WTC11 (cell line): Measurements from ENCODE around the gene C11orf71.

Experiments used
- ATF3 ChIP-seq: sonication (generic); formaldehyde crosslinking; conservative IDR thresholded peaks from 2 replicates; pipeline ENCODE4 v1.8.1; 2022; ENCODE audit warnings: mild to moderate bottlenecking, missing genetic modification reagents
- CREB1 ChIP-seq: sonication (generic); formaldehyde crosslinking; IDR thresholded peaks from 2 replicates; pipeline ENCODE4 v1.8.0; 2023; ENCODE audit warnings: mild to moderate bottlenecking, missing genetic modification reagents
- CREM ChIP-seq: sonication (generic); formaldehyde crosslinking; IDR thresholded peaks from 2 replicates; pipeline ENCODE4 v1.8.1; 2022; ENCODE audit warnings: mild to moderate bottlenecking, missing genetic modification reagents, moderate library complexity
- ETV6 ChIP-seq: sonication (generic); formaldehyde crosslinking; IDR thresholded peaks from 2 replicates; pipeline ENCODE4 v1.8.1; 2022; ENCODE audit warnings: mild to moderate bottlenecking, missing genetic modification reagents
- IRF2 ChIP-seq: sonication (generic); formaldehyde crosslinking; IDR thresholded peaks from 2 replicates; pipeline ENCODE4 v1.8.0; 2022; ENCODE audit warnings: low read depth, missing genetic modification reagents, borderline replicate concordance
- MXD4 ChIP-seq: fragments of 250-450 bp; sonication (Bioruptor Pico); IDR thresholded peaks from 2 replicates; pipeline ENCODE4 v1.8.0; 2021; ENCODE audit warnings: mild to moderate bottlenecking, moderate library complexity, borderline replicate concordance
- NR2C2 ChIP-seq: sonication (generic); formaldehyde crosslinking; IDR thresholded peaks from 2 replicates; pipeline ENCODE4 v1.8.0; 2022; ENCODE audit warnings: mild to moderate bottlenecking, missing genetic modification reagents
- SMAD4 ChIP-seq: sonication (generic); formaldehyde crosslinking; IDR thresholded peaks from 2 replicates; pipeline ENCODE4 v1.8.0; 2022; ENCODE audit warnings: mild to moderate bottlenecking, missing genetic modification reagents
- TEAD4 ChIP-seq: sonication (generic); formaldehyde crosslinking; IDR thresholded peaks from 2 replicates; pipeline ENCODE4 v1.8.0; 2022; ENCODE audit warnings: mild to moderate bottlenecking, missing genetic modification reagents
- ZNF416 ChIP-seq: fragments of 250-450 bp; sonication (Bioruptor Pico); IDR thresholded peaks from 2 replicates; pipeline ENCODE4 v1.9.0; 2021; ENCODE audit warnings: mild to moderate bottlenecking, inconsistent platforms
- TF ChIP-seq, protein P1 (sequence below): fragments of 200-600 bp; IDR thresholded peaks from 2 replicates; pipeline ENCODE4 v1.8.0; 2022; ENCODE audit warnings: antibody characterized with exemption
- TF ChIP-seq, protein P2 (sequence below): sonication (generic); formaldehyde crosslinking; IDR thresholded peaks from 2 replicates; pipeline ENCODE4 v1.8.1; 2022; ENCODE audit warnings: low read depth, mild to moderate bottlenecking, moderate library complexity, missing genetic modification reagents, borderline replicate concordance
- TF ChIP-seq, protein P3 (sequence below): sonication (generic); formaldehyde crosslinking; conservative IDR thresholded peaks from 2 replicates; pipeline ENCODE4 v1.8.1; 2023; ENCODE audit warnings: mild to moderate bottlenecking, low read depth, missing genetic modification reagents, moderate library complexity
- TF ChIP-seq, protein P4 (sequence below): sonication (generic); formaldehyde crosslinking; IDR thresholded peaks from 2 replicates; pipeline ENCODE4 v1.8.1; 2022; ENCODE audit warnings: mild to moderate bottlenecking, moderate library complexity, missing genetic modification reagents

DNA sequence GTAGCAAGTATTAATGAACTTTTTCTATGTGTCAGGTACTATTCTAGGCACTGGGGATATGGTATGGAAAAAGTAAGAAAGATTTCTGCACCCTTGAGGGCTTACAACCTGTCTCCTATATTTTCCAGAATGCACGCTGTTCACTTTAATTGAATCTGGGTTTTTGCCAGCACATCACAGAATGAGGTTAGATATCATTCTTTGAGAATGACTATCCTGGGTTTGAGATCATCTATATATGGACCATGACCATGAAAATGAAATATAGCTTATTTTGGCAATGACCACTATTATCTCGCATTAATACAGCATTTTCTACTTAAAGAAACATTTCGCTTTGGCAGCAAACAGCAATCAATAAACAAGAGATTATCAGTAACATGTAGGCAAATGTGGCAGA, 46.9 kb downstream of the C11orf71 start:
- TF ChIP-seq, protein P1, sequence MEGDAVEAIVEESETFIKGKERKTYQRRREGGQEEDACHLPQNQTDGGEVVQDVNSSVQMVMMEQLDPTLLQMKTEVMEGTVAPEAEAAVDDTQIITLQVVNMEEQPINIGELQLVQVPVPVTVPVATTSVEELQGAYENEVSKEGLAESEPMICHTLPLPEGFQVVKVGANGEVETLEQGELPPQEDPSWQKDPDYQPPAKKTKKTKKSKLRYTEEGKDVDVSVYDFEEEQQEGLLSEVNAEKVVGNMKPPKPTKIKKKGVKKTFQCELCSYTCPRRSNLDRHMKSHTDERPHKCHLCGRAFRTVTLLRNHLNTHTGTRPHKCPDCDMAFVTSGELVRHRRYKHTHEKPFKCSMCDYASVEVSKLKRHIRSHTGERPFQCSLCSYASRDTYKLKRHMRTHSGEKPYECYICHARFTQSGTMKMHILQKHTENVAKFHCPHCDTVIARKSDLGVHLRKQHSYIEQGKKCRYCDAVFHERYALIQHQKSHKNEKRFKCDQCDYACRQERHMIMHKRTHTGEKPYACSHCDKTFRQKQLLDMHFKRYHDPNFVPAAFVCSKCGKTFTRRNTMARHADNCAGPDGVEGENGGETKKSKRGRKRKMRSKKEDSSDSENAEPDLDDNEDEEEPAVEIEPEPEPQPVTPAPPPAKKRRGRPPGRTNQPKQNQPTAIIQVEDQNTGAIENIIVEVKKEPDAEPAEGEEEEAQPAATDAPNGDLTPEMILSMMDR, result no peak
- no peak for TF ChIP-seq ZNF416 (CRISPR knock-in tag)
- TF ChIP-seq CREB1 (CRISPR knock-in tag), result no peak
- TF ChIP-seq, protein P2, sequence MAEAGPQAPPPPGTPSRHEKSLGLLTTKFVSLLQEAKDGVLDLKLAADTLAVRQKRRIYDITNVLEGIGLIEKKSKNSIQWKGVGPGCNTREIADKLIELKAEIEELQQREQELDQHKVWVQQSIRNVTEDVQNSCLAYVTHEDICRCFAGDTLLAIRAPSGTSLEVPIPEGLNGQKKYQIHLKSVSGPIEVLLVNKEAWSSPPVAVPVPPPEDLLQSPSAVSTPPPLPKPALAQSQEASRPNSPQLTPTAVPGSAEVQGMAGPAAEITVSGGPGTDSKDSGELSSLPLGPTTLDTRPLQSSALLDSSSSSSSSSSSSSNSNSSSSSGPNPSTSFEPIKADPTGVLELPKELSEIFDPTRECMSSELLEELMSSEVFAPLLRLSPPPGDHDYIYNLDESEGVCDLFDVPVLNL, result no peak
- no peak for TF ChIP-seq ETV6
- no peak for TF ChIP-seq MXD4 (CRISPR knock-in tag)
- TF ChIP-seq SMAD4 (CRISPR knock-in tag), result no peak
- TF ChIP-seq, protein P3, sequence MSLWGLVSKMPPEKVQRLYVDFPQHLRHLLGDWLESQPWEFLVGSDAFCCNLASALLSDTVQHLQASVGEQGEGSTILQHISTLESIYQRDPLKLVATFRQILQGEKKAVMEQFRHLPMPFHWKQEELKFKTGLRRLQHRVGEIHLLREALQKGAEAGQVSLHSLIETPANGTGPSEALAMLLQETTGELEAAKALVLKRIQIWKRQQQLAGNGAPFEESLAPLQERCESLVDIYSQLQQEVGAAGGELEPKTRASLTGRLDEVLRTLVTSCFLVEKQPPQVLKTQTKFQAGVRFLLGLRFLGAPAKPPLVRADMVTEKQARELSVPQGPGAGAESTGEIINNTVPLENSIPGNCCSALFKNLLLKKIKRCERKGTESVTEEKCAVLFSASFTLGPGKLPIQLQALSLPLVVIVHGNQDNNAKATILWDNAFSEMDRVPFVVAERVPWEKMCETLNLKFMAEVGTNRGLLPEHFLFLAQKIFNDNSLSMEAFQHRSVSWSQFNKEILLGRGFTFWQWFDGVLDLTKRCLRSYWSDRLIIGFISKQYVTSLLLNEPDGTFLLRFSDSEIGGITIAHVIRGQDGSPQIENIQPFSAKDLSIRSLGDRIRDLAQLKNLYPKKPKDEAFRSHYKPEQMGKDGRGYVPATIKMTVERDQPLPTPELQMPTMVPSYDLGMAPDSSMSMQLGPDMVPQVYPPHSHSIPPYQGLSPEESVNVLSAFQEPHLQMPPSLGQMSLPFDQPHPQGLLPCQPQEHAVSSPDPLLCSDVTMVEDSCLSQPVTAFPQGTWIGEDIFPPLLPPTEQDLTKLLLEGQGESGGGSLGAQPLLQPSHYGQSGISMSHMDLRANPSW, result no peak
- TF ChIP-seq CREM, result no peak
- TF ChIP-seq NR2C2 (CRISPR knock-in tag), result no peak
- TF ChIP-seq TEAD4 (CRISPR knock-in tag), result no peak
- no peak for TF ChIP-seq ATF3 (CRISPR knock-in tag)
- TF ChIP-seq IRF2 (CRISPR knock-in tag), result no peak
- TF ChIP-seq, protein P4, sequence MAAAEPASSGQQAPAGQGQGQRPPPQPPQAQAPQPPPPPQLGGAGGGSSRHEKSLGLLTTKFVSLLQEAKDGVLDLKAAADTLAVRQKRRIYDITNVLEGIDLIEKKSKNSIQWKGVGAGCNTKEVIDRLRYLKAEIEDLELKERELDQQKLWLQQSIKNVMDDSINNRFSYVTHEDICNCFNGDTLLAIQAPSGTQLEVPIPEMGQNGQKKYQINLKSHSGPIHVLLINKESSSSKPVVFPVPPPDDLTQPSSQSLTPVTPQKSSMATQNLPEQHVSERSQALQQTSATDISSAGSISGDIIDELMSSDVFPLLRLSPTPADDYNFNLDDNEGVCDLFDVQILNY, result no peak
